Tibial artery (tissue), 4 donors: ENCODE measurements around the gene FUT4.
A peak's percentile ranks its signal among the peaks of the same experiment; 100 is the strongest.

ENCODE experiments used
- DNase-seq, 2 donors: peaks; one replicate each; pipeline ENCODE4 v3.0.0-alpha.2; 2019
- H3K27ac ChIP-seq, 2 donors: fragments of 200-600 bp; sonication (generic) in 1 of 2; 1 replicate in 1 of 2; 2 replicates in 1 of 2; pipeline ENCODE4 v1.5.1; 2018 to 2019; ENCODE audit warnings: mild to moderate bottlenecking in 1 of 2
- H3K27me3 ChIP-seq, 2 donors: fragments of 200-600 bp; sonication (generic) in 1 of 2; one replicate each; pipeline versions ENCODE4 v1.5.1 to v1.6.0; 2016 to 2019
- H3K36me3 ChIP-seq, 3 donors: fragments of 200-600 bp; sonication (generic) in 2 of 3; one replicate each; pipeline ENCODE4 v1.5.1; 2016 to 2019; ENCODE audit warnings: mild to moderate bottlenecking in 2 of 3
- H3K4me1 ChIP-seq, 4 donors: fragments of 200-600 bp; sonication (generic) in 2 of 4; 1 replicate in 3 of 4; 2 replicates in 1 of 4; pipeline ENCODE4 v1.5.1; 2016 to 2019
- H3K4me3 ChIP-seq, 2 donors: fragments of 200-600 bp; sonication (generic) in 1 of 2; 1 replicate in 1 of 2; 2 replicates in 1 of 2; pipeline ENCODE4 v1.5.1; 2018 to 2019; ENCODE audit warnings: mild to moderate bottlenecking in 2 of 2
- H3K9me3 ChIP-seq, 3 donors: fragments of 200-600 bp; sonication (generic) in 1 of 3; one replicate each; pipeline ENCODE4 v1.5.1; 2016 to 2019
- CTCF ChIP-seq, 2 experiments: fragments of 200-600 bp in 1 of 2; fragments of 450-650 bp in 1 of 2; IDR thresholded peaks; one replicate each; pipeline ENCODE4 v1.5.1; 2017 to 2019; ENCODE audit warnings: antibody characterized with exemption in 2 of 2, mild to moderate bottlenecking in 1 of 2, moderate library complexity in 1 of 2
- intact Hi-C: fragments of 100-400 bp; cut with DNase I; formaldehyde crosslinking; loops from one replicate; pipeline ENCODE4 v1.15.0; 2023; ENCODE audit warnings: low total_unique reads

Gene FUT4, protein sequence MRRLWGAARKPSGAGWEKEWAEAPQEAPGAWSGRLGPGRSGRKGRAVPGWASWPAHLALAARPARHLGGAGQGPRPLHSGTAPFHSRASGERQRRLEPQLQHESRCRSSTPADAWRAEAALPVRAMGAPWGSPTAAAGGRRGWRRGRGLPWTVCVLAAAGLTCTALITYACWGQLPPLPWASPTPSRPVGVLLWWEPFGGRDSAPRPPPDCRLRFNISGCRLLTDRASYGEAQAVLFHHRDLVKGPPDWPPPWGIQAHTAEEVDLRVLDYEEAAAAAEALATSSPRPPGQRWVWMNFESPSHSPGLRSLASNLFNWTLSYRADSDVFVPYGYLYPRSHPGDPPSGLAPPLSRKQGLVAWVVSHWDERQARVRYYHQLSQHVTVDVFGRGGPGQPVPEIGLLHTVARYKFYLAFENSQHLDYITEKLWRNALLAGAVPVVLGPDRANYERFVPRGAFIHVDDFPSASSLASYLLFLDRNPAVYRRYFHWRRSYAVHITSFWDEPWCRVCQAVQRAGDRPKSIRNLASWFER

DNA sequence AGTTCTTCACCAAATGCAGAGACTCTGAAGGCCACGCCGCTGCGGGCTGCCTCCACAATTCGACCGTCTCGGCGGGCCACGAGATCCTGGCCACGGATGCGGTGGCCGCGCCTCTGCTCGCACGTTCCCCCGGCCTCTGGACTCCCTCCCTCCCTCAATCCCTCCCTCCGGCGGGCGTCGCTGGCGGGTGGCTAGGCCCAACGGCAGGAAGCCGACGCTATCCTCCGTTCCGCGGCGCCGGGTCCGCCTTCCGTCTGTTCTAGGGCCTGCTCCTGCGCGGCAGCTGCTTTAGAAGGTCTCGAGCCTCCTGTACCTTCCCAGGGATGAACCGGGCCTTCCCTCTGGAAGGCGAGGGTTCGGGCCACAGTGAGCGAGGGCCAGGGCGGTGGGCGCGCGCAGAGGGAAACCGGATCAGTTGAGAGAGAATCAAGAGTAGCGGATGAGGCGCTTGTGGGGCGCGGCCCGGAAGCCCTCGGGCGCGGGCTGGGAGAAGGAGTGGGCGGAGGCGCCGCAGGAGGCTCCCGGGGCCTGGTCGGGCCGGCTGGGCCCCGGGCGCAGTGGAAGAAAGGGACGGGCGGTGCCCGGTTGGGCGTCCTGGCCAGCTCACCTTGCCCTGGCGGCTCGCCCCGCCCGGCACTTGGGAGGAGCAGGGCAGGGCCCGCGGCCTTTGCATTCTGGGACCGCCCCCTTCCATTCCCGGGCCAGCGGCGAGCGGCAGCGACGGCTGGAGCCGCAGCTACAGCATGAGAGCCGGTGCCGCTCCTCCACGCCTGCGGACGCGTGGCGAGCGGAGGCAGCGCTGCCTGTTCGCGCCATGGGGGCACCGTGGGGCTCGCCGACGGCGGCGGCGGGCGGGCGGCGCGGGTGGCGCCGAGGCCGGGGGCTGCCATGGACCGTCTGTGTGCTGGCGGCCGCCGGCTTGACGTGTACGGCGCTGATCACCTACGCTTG is at the start of gene FUT4:
Gene FUT4, plus strand, starts transcription at position 227 of the 951 bp plus-strand sequence. Its CDS starts 213 bp downstream, at position 440.
- Histone ChIP-seq H3K27ac (peak within 1 kb of the TSS; percentile 98), H3K4me1 (peaks cover 0 to 55% (median 28%) of the 10 kb centered on the region in 4 donors), H3K36me3 (no peaks in the 10 kb centered on the region), H3K4me3 (peak within 1 kb of the TSS; percentile 77 to 78), H3K27me3 (no peaks in the 10 kb centered on the region), H3K9me3 (no peaks in the 10 kb centered on the region)
- intact Hi-C loops: no loop called here
- peak; percentile 82 to 93 for DNase-seq
- TF ChIP-seq CTCF (IDR thresholded peaks at IDR 0.05): no peak

- peak overlapping the region; percentile 92 to 98 for H3K4me3 ChIP-seq
- H3K27me3 ChIP-seq: no peaks in the 10 kb centered on the region
- intact Hi-C loops: no loop called here
- TF ChIP-seq CTCF (IDR thresholded peaks at IDR 0.05): no peak
- peak overlapping the region; percentile 90 to 93 for H3K27ac ChIP-seq
- no peak for DNase-seq
- no peaks in the 10 kb centered on the region for H3K9me3 ChIP-seq
- peaks cover 5 to 35% (median 31%) of the 10 kb centered on the region in 3 donors for H3K36me3 ChIP-seq
- peaks cover 0 to 31% (median 18%) of the 10 kb centered on the region in 4 donors for H3K4me1 ChIP-seq
Measured at GRCh38 chr11:94494126-94494680, 49.5 kb upstream of the FUT4 start.

DNA sequence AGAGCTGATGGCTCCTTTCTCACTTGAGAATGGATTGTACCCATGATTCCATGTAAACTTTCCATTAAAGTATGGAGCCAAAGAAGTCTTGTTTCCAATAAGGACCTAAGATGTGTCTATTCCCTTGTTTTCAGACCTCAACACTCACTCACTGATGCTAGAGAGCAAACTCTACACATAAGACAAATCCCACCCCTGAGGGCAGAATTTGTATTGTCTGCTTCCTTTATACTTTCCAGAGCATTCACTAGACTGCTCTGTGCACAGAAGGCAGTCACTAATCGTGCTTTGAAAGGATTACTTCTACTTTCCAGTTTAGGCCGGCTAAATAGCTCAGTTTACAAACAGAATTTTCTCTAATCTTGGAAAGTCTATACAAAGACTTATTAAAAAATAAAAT is 43.5 kb upstream of the FUT4 start:
- intact Hi-C loops: loop anchor here (10.0 kb wide), 1 partner anchor 605 kb away; no protein-coding TSS in a partner anchor

GRCh38 chr11:94501522-94501921 is 42.2 kb upstream of the FUT4 start:
- no peak for DNase-seq
- intact Hi-C loops: loop anchor here (10.0 kb wide), 1 partner anchor 607 kb away; no protein-coding TSS in a partner anchor

More for the DNA sequence above, 43.5 kb upstream of the FUT4 start:
- H3K4me1 ChIP-seq: peaks cover 0 to 7% (median 2%) of the 10 kb centered on the region in 4 donors
- H3K9me3 ChIP-seq: no peaks in the 10 kb centered on the region
- no peak overlapping the region for H3K27ac ChIP-seq
- peaks cover 26 to 56% (median 42%) of the 10 kb centered on the region in 3 donors for H3K36me3 ChIP-seq
- no peak for TF ChIP-seq CTCF (IDR thresholded peaks at IDR 0.05)
- no peak overlapping the region for H3K4me3 ChIP-seq
- no peak for DNase-seq
- no peaks in the 10 kb centered on the region for H3K27me3 ChIP-seq

More at GRCh38 chr11:94501522-94501921, 42.2 kb upstream of the FUT4 start:
- Histone ChIP-seq H3K9me3 (no peaks in the 10 kb centered on the region), H3K4me3 (no peak overlapping the region), H3K27me3 (no peaks in the 10 kb centered on the region), H3K4me1 (no peaks in the 10 kb centered on the region), H3K36me3 (peaks cover 25 to 56% (median 41%) of the 10 kb centered on the region in 3 donors), H3K27ac (no peak overlapping the region)
- TF ChIP-seq CTCF (IDR thresholded peaks at IDR 0.05): no peak
